ENCODE data around the gene SLC22A5.

SLC22A5 gene

GRCh38 chr5:132368186-132368585 is 1.3 kb upstream of the SLC22A5 start:
- no peak for DNase-seq

GRCh38 chr5:132369007-132369473 is 470 bp upstream of the SLC22A5 start:
- DNase-seq: peak; percentile 57

- no peak for DNase-seq
Observed at GRCh38 chr5:132370181-132370970, 866 bp downstream of the SLC22A5 start.

- no peak for DNase-seq
Observed at GRCh38 chr5:132370971-132371602, 1.6 kb downstream of the SLC22A5 start.

GRCh38 chr5:132371603-132371994 is 2.1 kb downstream of the SLC22A5 start:
- DNase-seq: no peak

GRCh38 chr5:132372127-132372526 is 2.6 kb downstream of the SLC22A5 start:
- DNase-seq: no peak

GRCh38 chr5:132372542-132372941 is 3.0 kb downstream of the SLC22A5 start:
- no peak for DNase-seq

GRCh38 chr5:132375957-132376356 is 6.4 kb downstream of the SLC22A5 start:
- DNase-seq: no peak

- no peak for DNase-seq
Observed at GRCh38 chr5:132376694-132377641, 7.5 kb downstream of the SLC22A5 start.

- no peak for DNase-seq
Observed at GRCh38 chr5:132377738-132378137, 8.2 kb downstream of the SLC22A5 start.

- no peak for DNase-seq
Observed at GRCh38 chr5:132378580-132378979, 9.1 kb downstream of the SLC22A5 start.

- no peak for DNase-seq
Observed at GRCh38 chr5:132380047-132380446, 10.5 kb downstream of the SLC22A5 start.

- DNase-seq: no peak
Observed at GRCh38 chr5:132380741-132381140, 11.2 kb downstream of the SLC22A5 start.

- DNase-seq: no peak
Observed at GRCh38 chr5:132381614-132382013, 12.1 kb downstream of the SLC22A5 start.

GRCh38 chr5:132383261-132383660 is 13.8 kb downstream of the SLC22A5 start:
- no peak for DNase-seq

GRCh38 chr5:132383984-132384383 is 14.5 kb downstream of the SLC22A5 start:
- no peak for DNase-seq

GRCh38 chr5:132384506-132385050 is 15.1 kb downstream of the SLC22A5 start:
- DNase-seq: no peak

- peak; percentile 60 for DNase-seq
Observed at GRCh38 chr5:132385326-132386105, 16.0 kb downstream of the SLC22A5 start.

GRCh38 chr5:132386644-132387286 is 17.3 kb downstream of the SLC22A5 start:
- DNase-seq: peak; percentile 24

GRCh38 chr5:132387640-132388117 is 18.2 kb downstream of the SLC22A5 start:
- DNase-seq: no peak

Data from NCI-H1105 treated with DMSO at 0.1 percent for 48 hours (cell line).